Measurements from ENCODE around the gene TEX264. TPM values are rescaled to one million over a fixed set of nuclear protein-coding genes. Genes with fewer than 3 reads are reported as not detected.
"Not testable (repeated sequence)": the region's sequence is repeated elsewhere in the genome, so short reads cannot be mapped to it uniquely, and the experiment has no call there.

Gene TEX264, protein sequence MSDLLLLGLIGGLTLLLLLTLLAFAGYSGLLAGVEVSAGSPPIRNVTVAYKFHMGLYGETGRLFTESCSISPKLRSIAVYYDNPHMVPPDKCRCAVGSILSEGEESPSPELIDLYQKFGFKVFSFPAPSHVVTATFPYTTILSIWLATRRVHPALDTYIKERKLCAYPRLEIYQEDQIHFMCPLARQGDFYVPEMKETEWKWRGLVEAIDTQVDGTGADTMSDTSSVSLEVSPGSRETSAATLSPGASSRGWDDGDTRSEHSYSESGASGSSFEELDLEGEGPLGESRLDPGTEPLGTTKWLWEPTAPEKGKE
- total RNA-seq: 29.4 and 31.5 TPM in 2 replicates

DNA sequence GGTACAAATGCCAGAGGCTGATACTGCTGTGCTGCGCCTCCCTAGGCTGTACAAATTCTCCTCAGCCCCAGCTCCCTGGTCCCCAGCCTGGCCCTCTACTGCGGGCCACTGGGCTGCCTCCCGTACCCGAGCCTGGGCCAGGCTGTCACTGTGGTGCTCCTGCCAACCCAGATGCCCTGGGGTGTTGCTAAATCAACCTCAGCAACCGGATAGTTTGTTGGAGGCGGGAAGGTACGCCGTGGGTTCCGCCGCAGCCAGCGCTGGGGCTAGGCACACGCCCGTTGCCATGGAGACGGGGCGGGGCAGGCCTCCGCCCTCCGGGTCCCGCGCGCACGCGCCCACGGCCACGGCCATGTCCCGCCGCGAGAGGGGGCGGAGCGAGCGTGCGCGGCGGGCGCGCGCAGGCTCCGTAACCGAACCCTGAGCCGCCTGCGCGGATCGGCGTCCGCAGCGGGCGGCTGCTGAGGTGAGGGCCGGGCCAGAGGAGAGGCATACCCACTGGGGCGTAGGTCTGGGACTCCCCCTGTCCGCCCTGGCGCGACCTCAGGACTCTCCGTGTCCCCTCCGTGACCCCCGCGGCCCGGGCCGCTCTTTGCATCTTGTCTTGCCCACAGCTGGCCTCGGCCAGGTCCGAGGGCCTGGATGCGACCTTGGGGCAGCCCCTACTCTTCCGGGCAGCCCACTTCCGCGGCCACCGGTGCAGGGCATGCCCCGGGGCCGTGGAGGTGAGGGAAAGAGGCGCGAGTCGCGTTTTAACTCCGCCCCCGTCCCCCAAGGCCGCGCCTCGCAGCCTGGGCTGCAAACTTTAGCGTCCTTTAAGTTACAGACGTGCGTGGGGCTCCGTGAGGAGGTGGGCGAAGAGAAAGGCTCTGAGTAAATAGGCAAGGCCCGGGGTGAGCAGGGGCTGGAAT is at the start of gene TEX264:
Gene TEX264 (plus strand): TSS at position 430 of the 911 bp plus-strand sequence. CDS start 3,053 bp downstream, outside the sequence.
- DNase-seq (ENCODE audit: low read depth, low spot score): no peak

DNA sequence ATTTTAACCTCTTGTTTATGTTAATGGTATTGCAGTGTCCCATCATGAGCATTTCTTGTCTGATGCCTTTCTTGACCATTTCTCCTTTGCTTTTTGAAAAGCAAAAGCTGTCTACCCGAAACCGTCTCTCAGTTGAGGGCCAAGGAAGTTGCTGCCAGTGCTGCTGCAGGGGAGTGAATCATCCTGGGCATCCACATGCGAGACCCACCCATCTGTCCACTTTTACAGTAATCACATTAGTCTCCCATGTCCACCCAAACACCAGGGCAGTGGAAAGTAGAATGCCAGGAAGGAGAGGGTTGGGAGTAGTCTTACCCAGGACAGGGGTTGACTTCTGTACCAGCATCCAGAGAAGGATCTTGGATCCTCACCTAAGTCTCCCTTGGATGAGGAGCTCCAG is 48.6 kb upstream of the TEX264 start:
- DNase-seq (ENCODE audit: low read depth, low spot score): no peak

DNA sequence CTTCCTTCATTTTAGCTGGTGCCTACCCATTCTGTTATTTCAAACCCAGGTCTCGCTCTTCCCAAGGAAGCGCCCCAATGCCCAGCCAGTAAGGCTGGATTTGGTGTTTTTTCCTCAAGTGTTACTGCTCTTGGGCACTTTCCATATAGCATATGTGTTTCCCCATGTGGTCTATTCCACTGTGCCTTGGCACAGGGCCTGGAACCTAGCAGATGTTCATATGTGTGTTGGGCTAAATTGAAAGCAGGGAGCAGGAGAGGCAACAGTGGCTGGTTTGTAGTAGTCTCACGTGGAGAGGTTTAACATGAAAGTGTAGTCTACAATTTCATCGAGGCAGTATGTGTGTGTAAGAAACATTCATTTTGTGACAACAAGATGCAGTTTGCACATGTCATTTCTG is 48.2 kb upstream of the TEX264 start:
- no peak for DNase-seq (ENCODE audit: low read depth, low spot score)

DNA sequence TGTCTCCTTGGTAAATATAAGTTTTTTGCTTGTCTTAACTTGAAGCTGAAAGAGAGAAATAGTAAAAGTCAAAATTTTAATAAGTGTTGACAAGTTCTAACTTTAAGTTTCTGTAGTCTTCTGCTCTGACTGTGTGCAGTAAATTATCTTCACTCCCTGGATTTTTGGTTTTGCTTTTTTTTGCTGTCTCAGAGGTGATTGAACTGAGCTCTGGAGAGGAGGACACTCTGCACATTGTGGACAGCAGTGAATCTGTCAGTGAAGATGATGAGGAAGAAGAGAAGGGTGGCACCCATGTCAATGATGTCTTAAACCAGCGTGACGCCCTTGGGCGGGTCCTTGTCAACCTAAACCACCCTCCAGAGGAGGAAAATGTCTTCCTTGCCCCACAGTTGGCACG is 40.5 kb upstream of the TEX264 start:
- DNase-seq (ENCODE audit: low read depth, low spot score): no peak

DNA sequence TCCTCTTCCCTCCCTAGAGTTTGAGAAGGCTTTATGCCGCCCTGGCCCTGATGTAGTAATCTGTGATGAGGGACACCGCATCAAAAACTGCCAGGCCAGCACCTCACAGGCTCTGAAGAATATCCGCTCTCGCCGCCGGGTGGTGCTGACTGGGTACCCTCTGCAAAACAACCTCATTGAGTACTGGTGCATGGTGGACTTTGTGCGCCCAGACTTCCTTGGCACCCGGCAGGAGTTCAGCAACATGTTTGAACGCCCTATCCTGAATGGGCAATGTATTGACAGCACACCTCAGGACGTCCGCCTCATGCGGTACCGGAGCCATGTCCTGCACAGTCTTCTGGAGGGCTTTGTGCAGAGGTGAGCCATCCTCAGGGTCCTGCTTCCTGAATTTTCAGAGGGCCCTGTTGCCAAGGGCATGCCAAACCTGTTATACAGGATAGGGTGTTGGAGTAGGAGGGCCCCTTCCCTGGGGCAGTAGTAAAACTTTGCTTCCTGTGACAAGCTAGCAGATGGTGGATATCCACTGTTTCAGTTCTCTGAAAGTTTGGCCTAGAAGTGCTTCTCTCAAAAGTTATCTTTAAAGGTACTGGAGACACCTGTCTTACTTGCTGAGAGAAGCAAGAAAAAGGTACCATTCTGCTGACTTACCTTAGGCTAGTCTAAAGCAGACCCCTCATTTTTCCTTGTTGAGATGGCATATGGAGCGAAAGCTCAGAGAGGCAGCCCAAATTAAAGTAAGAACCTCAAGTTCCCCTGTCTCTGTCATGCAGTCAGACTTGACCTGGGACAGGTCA is 33.7 kb upstream of the TEX264 start:
- DNase-seq (ENCODE audit: low read depth, low spot score): no peak

DNA sequence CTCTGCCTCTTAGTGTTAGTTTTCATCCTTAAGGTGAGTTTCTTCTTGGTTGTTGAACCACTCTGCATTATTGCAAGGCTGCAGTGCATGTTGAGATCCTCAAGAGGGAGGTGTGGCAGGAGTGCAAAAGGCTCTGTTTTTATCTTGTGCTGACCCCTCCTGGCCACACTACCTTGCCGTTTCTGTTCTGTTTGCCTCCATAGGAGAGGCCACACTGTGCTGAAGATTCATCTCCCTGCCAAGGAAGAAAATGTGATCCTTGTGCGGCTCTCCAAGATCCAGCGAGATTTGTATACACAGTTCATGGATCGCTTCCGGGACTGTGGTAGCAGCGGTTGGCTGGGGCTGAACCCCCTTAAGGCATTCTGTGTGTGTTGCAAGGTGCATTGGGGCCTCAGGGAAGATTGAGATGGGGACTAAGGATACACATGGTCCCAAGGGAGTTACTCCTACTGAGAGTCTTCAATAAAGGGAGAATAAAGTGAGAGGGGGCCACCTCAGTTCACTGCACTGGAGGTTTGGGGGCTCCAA is 33.0 kb upstream of the TEX264 start:
- peak; percentile 29 for DNase-seq (ENCODE audit: low read depth, low spot score)

DNA sequence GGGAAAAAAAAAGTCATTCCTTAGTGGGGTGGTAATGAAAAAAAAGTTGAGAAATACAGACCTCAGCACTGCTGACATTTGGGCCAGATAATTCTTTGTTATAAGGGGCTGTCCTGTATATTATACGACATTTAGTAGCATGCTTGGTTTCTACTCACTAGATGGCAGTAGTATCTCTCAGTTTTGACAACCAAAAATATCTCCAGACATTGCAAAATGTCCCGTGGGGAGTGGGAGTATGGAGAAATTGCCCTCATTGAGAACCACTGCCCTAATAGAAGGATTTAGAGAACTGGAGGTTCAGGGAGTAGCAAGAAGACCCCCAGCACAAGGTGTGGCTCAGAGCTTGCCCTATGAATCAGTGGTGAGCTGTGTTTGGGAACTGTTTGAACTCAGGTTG is 28.6 kb upstream of the TEX264 start:
- DNase-seq (ENCODE audit: low read depth, low spot score): no peak

DNA sequence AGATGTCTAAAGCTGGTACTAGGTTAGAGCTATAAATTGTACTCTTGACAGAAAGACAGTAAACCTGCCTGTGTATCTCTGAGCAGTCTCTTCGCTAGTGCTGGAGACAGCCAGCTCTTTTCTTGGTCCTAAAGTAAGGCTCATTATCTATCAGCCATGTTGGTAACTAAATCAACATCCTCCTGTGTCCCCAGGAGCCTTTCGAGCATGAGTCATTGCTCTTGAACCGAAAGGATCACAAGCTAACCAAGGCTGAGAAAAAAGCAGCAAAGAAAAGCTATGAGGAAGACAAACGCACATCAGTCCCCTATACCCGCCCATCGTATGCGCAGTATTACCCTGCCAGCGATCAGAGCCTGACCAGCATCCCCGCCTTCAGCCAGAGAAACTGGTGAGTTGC is 25.0 kb upstream of the TEX264 start:
- no peak for DNase-seq (ENCODE audit: low read depth, low spot score)

DNA sequence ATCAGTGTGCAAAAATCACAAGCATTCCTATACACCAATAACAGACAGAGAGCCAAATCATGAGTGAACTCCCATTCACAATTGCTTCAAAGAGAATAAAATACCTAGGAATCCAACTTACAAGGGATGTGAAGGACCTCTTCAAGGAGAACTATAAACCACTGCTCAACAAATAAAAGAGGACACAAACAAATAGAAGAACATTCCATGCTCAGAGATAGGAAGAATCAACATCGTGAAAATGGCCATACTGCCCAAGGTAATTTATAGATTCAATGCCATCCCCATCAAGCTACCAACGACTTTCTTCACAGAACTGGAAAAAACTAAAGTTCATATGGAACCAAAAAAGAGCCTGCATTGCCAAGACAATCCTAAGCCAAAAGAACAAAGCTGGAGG is 18.9 kb upstream of the TEX264 start:
- not testable (repeated sequence) for DNase-seq (ENCODE audit: low read depth, low spot score)

DNA sequence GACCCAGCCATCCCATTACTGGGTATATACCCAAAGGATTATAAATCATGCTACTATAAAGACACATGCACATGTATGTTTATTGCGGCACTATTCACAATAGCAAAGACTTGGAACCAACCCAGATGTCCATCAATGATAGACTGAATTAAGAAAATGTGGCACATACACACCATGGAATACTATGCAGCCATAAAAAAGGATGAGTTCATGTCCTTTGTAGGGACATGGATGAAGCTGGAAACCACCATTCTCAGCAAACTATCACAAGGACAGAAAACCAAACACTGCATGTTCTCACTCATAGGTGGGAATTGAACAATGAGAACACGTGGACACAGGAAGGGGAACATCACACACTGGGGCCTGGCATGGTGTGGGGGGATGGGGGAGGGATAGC is 17.6 kb upstream of the TEX264 start:
- DNase-seq (ENCODE audit: low read depth, low spot score): not testable (repeated sequence)

DNA sequence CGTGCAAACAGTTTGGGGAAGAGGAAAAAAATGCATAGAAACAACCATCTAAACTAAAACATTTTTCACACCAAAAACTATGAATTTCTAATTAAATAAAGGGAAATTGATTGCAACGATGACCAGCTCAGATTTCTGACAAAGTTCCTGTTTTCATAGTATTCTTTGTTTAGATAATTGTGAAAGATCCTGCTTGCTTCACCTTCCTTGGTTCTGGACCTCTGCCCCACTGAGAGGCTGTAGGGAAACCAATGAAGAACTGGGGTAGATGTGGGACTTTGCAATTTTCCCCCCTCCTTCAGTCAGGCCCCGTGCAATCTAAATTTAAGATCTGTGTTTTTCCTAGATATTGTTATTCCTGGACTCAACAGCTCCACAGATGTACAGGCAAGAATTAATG is 13.8 kb upstream of the TEX264 start:
- DNase-seq (ENCODE audit: low read depth, low spot score): no peak

DNA sequence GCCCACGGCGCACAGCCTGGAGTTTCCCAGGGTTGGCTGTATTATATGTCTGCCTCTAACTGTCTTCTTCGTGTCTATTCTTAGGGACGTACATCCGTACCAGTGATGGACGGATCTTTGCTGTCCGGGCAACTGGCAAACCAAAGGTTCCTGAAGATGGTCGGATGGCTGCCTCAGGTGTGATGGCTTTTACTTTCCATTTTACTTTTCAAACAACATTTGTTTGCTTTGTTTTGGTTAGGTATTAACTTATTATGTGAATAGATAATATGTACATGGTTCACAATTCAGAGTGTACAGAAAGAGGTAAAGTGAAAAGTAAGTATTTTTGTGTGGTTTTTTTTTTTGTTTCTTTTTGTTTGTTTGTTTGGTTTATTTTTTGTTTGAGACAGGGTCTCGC is 11.1 kb upstream of the TEX264 start:
- no peak for DNase-seq (ENCODE audit: low read depth, low spot score)

DNA sequence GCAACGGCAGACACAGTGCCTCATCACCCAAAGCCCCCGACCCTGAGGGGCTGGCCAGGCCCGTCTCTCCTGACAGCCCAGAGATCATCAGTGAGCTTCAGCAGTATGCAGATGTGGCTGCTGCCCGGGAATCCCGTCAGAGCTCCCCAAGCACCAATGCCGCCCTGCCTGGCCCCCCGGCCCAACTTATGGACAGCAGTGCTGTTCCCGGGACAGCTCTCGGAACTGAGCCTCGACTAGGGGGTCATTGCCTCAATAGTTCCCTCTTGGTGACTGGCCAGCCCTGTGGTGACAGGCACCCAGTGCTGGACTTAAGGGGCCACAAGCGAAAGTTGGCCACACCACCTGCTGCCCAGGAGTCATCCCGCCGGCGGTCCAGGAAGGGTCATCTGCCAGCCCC is 8.6 kb upstream of the TEX264 start:
- DNase-seq (ENCODE audit: low read depth, low spot score): no peak

DNA sequence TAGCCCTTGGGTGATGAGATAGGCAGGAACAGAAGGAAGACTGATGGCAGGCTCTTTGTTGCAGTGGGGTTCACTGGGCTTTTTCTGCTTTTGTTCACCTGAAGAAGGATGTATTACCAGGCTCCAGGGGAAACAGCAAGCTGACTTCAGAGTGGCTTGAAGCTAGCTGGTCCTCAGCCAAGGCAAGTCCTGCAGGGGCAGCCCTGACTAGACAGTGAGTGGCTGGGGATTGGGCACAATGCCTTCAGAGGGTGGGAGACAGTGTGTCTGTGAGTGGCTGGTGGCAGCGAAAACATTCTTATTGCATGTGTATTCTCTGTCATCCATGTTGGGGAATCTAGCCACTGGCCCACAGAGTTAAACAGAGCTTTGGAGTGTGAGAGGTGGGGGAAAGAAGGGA is 2.3 kb upstream of the TEX264 start:
- no peak for DNase-seq (ENCODE audit: low read depth, low spot score)

DNA sequence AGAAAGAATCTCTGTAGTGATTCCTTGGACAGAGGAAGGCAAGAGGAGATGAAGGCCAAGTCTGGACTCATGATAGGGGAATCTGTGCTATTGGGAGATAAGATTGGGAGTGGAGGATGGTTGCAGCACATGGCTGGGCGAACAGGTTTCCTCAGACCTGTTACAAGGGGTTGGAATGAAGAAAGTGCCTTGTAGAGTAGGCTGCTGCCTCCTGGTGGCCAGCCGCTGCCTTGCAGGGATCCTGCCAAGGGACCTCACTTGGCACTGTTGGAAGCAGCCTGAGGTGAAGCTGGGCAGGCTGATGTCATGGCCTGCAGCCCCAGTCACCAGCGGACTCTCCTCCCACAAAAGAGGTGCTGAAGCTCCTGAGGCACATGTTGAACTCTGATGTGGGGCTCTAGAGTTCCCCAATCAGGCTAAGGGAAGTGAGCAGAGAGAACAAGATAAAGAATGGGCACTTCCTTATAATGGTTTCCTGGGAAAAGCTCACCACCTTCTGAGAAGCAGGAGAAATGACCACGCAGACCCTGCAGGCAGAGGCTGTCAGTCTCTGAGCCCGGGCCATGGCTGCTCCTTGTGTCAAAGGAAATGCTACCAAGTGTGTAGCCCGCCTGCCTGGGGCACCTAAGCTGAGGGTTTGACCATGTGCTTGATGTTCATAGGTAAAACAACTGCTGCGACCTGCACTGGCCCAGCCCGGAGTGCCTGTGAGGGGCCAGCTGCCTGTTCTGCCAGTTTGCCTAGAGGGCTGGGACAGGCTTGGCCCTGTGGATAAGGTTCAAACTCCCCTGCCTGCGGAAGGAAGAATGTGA is 1.6 kb upstream of the TEX264 start:
- DNase-seq (ENCODE audit: low read depth, low spot score): peak; percentile 50

DNA sequence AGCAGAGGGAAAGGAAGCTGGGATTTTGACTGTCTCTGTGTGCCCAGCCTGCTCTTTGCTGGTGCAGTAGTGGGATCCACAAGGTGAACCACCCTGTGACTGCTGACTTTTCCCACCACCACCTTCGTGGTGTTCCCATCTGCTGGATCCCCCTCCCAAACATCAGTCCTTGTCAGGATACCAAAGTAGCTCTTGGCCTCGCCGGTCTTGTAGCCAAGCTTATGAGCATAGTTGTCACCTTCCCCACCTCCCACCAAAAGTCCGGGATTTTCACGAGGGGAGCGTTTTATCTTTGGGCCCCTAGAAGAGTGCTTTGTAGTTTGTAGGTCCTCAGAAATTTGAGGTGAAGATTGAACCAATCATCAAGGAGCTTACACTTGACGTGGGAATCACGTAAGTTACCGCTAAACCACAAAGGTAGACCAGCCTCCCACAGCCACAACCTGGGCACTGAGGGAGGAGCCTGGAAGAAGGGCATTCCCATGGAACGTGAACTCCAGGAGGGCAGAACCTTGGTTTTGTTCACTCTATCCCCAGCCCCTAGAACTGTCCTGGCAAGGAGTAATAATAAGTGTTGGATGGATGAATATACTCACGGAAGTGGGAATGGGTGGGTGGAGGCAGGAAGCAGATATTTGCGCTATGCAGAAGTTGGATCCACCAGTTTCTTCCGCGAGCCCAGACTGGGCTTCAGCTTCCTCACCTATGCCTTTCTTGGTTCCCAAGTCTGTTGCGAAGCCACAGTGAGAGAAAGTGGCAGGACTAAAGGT is 814 bp upstream of the TEX264 start:
- DNase-seq (ENCODE audit: low read depth, low spot score): no peak

DNA sequence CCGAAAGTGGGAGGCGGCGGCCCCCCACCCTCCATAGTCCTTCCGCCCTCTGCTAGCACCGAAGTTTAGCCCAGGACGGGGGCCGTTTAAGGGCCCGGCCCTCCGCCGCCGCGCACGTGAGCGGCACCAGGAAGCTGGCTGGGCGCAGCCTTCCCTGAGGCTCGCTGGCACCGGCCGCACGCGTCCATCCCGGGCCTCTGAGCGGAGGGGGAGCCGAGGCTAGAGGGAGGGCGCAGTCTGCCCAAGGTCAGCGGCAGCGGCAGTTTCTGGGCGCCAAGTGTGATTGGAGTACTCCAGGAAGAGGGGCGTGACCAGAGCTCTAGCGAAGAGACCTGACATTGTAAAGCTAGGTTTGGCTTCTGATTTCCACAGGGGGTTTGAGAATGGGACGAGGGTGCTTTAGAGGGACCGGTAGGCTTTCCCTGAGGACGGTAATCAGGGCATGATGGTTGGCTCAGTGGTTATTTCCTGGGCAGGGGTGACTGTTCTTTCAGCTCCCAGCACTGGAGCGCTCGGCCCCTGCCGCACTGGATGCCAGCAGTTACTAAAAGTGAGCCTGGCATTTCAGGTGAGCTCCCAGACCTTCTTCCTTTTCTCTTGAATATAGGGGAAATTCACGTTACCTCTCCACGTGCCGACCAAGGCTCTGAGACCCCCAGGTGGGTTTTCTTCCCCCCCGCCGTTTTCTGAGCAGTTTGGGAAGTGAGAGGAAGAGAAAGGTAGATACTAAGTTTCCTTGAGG is 853 bp downstream of the TEX264 start:
- DNase-seq (ENCODE audit: low read depth, low spot score): no peak

DNA sequence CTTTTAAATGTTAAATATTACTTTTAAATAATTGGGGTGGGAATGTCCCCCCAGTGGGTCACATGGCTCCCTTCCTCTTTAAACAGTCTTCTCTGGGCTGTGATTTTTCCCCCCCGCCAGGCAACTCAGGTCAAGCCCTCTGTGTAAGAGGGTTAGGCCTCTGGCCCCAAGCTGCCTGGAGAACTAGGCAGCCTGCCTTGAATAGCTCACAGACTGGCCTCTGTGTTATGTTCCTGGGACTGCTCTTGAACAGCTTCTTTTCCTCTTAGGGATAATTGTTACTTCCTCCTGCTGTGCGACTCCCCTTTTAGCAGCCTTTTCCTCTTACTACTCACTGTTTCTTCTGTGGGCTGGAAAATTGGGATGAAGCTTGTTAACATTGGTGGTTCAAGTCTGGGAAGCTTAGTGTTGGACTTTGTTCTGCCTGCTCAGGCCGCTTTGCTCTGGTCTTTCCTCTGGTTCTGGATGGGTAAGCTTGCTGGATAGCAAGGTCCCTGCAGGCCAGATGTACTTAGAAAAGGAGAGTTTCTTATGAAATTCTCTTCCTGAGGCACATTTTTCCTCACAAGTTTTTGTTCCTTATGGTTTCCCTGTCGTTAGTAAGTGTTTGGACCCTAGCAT is 2.2 kb downstream of the TEX264 start:
- no peak for DNase-seq (ENCODE audit: low read depth, low spot score)
